Tibial nerve (tissue), 4 donors: ENCODE measurements around the gene SIGLEC9. TPM values are rescaled to one million over a fixed set of nuclear protein-coding genes. Genes with fewer than 3 reads are reported as not detected.

Source experiments
- DNase-seq, 2 donors: peaks; one replicate each; pipeline ENCODE4 v3.0.0-alpha.2; 2019; ENCODE audit warnings: low spot score in 2 of 2
- H3K27ac ChIP-seq, 4 donors: fragments of 200-600 bp; sonication (generic) in 3 of 4; one replicate each; pipeline ENCODE4 v1.5.1; 2017 to 2019; ENCODE audit warnings: mild to moderate bottlenecking in 1 of 4
- H3K27me3 ChIP-seq, 2 donors: fragments of 200-600 bp; sonication (generic) in 1 of 2; one replicate each; pipeline versions ENCODE4 v1.5.1 to v1.6.0; 2017 to 2019
- H3K36me3 ChIP-seq, 3 donors: fragments of 200-600 bp; sonication (generic); one replicate each; pipeline ENCODE4 v1.5.1; 2018 to 2019
- H3K4me1 ChIP-seq, 4 donors: fragments of 200-600 bp; sonication (generic) in 3 of 4; one replicate each; pipeline ENCODE4 v1.5.1; 2017 to 2019
- H3K4me3 ChIP-seq, 4 donors: fragments of 200-600 bp; sonication (generic) in 3 of 4; one replicate each; pipeline ENCODE4 v1.5.1; 2017 to 2019; ENCODE audit warnings: mild to moderate bottlenecking in 1 of 4, moderate library complexity in 1 of 4
- H3K9me3 ChIP-seq, 4 donors: fragments of 200-600 bp; sonication (generic) in 3 of 4; one replicate each; pipeline ENCODE4 v1.5.1; 2017 to 2019
- CTCF ChIP-seq, 5 experiments: fragments of 200-600 bp in 3 of 5; fragments of 450-650 bp in 2 of 5; sonication (generic) in 3 of 5; IDR thresholded peaks; one replicate each; pipeline ENCODE4 v1.5.1; 2016 to 2019; ENCODE audit warnings: antibody characterized with exemption in 5 of 5, mild to moderate bottlenecking in 3 of 5, moderate library complexity in 2 of 5
- EP300 ChIP-seq, 2 donors: sonication (generic); formaldehyde crosslinking; IDR thresholded peaks; one replicate each; pipeline ENCODE4 v1.6.1; 2017; ENCODE audit warnings: antibody characterized with exemption in 2 of 2, mild to moderate bottlenecking in 1 of 2
- POLR2A ChIP-seq, 2 donors: fragments of 450-650 bp; IDR thresholded peaks; one replicate each; pipeline ENCODE4 v1.6.1; 2017; ENCODE audit warnings: antibody characterized with exemption in 2 of 2, mild to moderate bottlenecking in 2 of 2, moderate library complexity in 2 of 2
- WGBS, 2 donors: methylation state at CpG; one replicate each; pipeline ENCODE4 v1.1.5; 2018; 5-methylcytosine and 5-hydroxymethylcytosine counted together
- total RNA-seq, 4 donors: library from RNA; depleted of rRNA; stranded (reverse); fragments of >200 nt; gene quantifications; one replicate each; pipeline ENCODE4 v1.1.0, GENCODE V29; 2016

SIGLEC9 gene
- total RNA-seq, 4 donors from 2014 or later = 4.2 to 18.0 (median 5.0) TPM

- no peaks in the 10 kb centered on the region for H3K36me3 ChIP-seq
- 69 to 72% methylated on average over 21 to 23 of the region's 27 CpGs for WGBS, 2 donors
- H3K4me1 ChIP-seq = no peaks in the 10 kb centered on the region
- H3K9me3 ChIP-seq = no peaks in the 10 kb centered on the region
- no peak overlapping the region for H3K4me3 ChIP-seq
- no peak overlapping the region for H3K27ac ChIP-seq
- TF ChIP-seq POLR2A (IDR thresholded peaks at IDR 0.05) = no peak
- no peak for TF ChIP-seq EP300 (IDR thresholded peaks at IDR 0.05)
- TF ChIP-seq CTCF (IDR thresholded peaks at IDR 0.05) = no peak
- peak in 1 of 2 donors; percentile 23 for DNase-seq
- H3K27me3 ChIP-seq = peaks cover 0 to 3% of the 10 kb centered on the region in 2 donors
Measured at GRCh38 chr19:51079481-51080110, 45.1 kb upstream of the SIGLEC9 start.

DNA sequence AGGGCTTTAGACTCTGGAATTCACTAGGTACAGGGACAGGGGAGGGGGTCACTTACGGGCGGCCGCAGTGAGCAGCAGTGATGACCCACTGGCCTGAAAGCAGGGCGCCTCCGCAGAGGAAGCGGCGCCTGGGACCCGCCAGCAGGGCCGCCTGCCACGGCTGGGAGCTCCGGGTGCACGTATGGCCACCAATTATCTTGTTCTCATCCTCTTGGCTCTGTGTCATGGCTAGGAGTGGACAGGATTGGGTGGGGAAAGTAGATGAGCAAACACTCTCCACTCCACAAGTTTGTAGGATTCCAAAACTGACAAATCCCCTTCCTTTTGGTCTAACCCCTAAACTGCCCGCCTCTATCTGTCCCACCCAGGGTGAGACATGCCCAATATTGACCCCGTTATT is 43.2 kb upstream of the SIGLEC9 start:
- DNase-seq = no peak
- Histone ChIP-seq H3K4me3 (no peak overlapping the region), H3K27me3 (peaks cover 0 to 3% of the 10 kb centered on the region in 2 donors), H3K9me3 (no peaks in the 10 kb centered on the region), H3K4me1 (no peaks in the 10 kb centered on the region), H3K36me3 (no peaks in the 10 kb centered on the region), H3K27ac (no peak overlapping the region)
- 85 to 90% methylated on average over 14 of the region's 14 CpGs for WGBS, 2 donors
- TF ChIP-seq POLR2A (IDR thresholded peaks at IDR 0.05) (no peak), CTCF (IDR thresholded peaks at IDR 0.05) (no peak), EP300 (IDR thresholded peaks at IDR 0.05) (no peak)

- Histone ChIP-seq H3K9me3 (no peaks in the 10 kb centered on the region), H3K27me3 (peaks cover 0 to 3% of the 10 kb centered on the region in 2 donors), H3K27ac (no peak within 1 kb of the TSS), H3K4me3 (no peak within 1 kb of the TSS), H3K4me1 (no peaks in the 10 kb centered on the region), H3K36me3 (no peaks in the 10 kb centered on the region)
- DNase-seq = no peak
- WGBS, 2 donors = 22 to 26% methylated on average over 7 of the region's 7 CpGs
- TF ChIP-seq CTCF (IDR thresholded peaks at IDR 0.05) (no peak), POLR2A (IDR thresholded peaks at IDR 0.05) (no peak), EP300 (IDR thresholded peaks at IDR 0.05) (no peak)
Measured at GRCh38 chr19:51082611-51083010, 42.1 kb upstream of the SIGLEC9 start, which contains the start of gene KLK14. Gene KLK14, minus strand, starts transcription at chr19:51082887. Its CDS starts 273 bp downstream, at chr19:51082614.

- 28 to 36% methylated on average over 4 of the region's 4 CpGs for WGBS, 2 donors
- Histone ChIP-seq H3K27me3 (peaks cover 0 to 3% of the 10 kb centered on the region in 2 donors), H3K4me3 (no peak overlapping the region), H3K27ac (no peak overlapping the region), H3K9me3 (no peaks in the 10 kb centered on the region), H3K4me1 (no peaks in the 10 kb centered on the region), H3K36me3 (no peaks in the 10 kb centered on the region)
- TF ChIP-seq POLR2A (IDR thresholded peaks at IDR 0.05) (no peak), CTCF (IDR thresholded peaks at IDR 0.05) (no peak), EP300 (IDR thresholded peaks at IDR 0.05) (no peak)
- no peak for DNase-seq
Measured at GRCh38 chr19:51083181-51083580, 41.5 kb upstream of the SIGLEC9 start.

GRCh38 chr19:51083783-51084182 is 40.9 kb upstream of the SIGLEC9 start:
- Histone ChIP-seq H3K9me3 (no peaks in the 10 kb centered on the region), H3K27ac (no peak overlapping the region), H3K4me1 (no peaks in the 10 kb centered on the region), H3K4me3 (no peak overlapping the region), H3K36me3 (no peaks in the 10 kb centered on the region), H3K27me3 (peaks cover 0 to 3% of the 10 kb centered on the region in 2 donors)
- TF ChIP-seq CTCF (IDR thresholded peaks at IDR 0.05) (no peak), EP300 (IDR thresholded peaks at IDR 0.05) (no peak), POLR2A (IDR thresholded peaks at IDR 0.05) (no peak)
- WGBS, 2 donors = 75 to 77% methylated on average over 14 of the region's 14 CpGs
- no peak for DNase-seq
